Renal pelvis (tissue), 12 donors: Measurements from ENCODE around the gene SPTAN1. TPM values are rescaled to one million over a fixed set of nuclear protein-coding genes. Genes with fewer than 3 reads are reported as not detected.
"Not testable (repeated sequence)": the region's sequence is repeated elsewhere in the genome, so short reads cannot be mapped to it uniquely, and the experiment has no call there.

Source experiments
- DNase-seq: peaks from one replicate; pipeline ENCODE4 v3.0.0-alpha.2; 2013
- long read RNA-seq, 16 experiments: transcript quantifications; one replicate each; lab custom pipeline, GENCODE V29; 2026
- polyA plus RNA-seq, 3 donors: library from polyadenylated mRNA; unstranded; fragments of 120-200 nt; gene quantifications; one replicate each; pipeline ENCODE4 v1.2.1, GENCODE V29; 2013; ENCODE audit not compliant: insufficient read length in 3 of 3

Gene SPTAN1
- polyA plus RNA-seq, result 100 to 1,000 TPM; 362 to 483 (median 423) TPM
- long read RNA-seq, donor 1, full-length matches to known transcripts, result 18 of 44 reads
- long read RNA-seq, donor 1, partial matches to known transcripts, result 26 of 44 reads
- long read RNA-seq, donor 1, other reads (novel, unspliced or antisense), result 0 of 44 reads
- long read RNA-seq, donor 2, partial matches to known transcripts, result 40 of 50 reads
- long read RNA-seq, donor 2, other reads (novel, unspliced or antisense), result 0 of 50 reads
- long read RNA-seq, donor 3, transcript SPTAN1-221 (5 exons, 1,503 nt), result major isoform, 6 of 172 reads
- long read RNA-seq, donor 3, partial matches to known transcripts, result 152 of 172 reads
- long read RNA-seq, donor 3, other reads (novel, unspliced or antisense), result 5 of 172 reads
- long read RNA-seq, donor 4, full-length matches to known transcripts, result 19 of 35 reads
- long read RNA-seq, donor 4, partial matches to known transcripts, result 16 of 35 reads
- long read RNA-seq, donor 4, other reads (novel, unspliced or antisense), result 0 of 35 reads
- long read RNA-seq, donor 5, transcript SPTAN1-211 (6 exons, 1,713 nt), result major isoform, 5 of 33 reads
- long read RNA-seq, donor 5, partial matches to known transcripts, result 22 of 33 reads
- long read RNA-seq, donor 5, other reads (novel, unspliced or antisense), result 0 of 33 reads
- long read RNA-seq, donor 6, full-length matches to known transcripts, result 14 of 54 reads
- long read RNA-seq, donor 6, partial matches to known transcripts, result 40 of 54 reads
- long read RNA-seq, donor 6, other reads (novel, unspliced or antisense), result 0 of 54 reads
- long read RNA-seq, donor 7, full-length matches to known transcripts, result 41 of 113 reads
- long read RNA-seq, donor 7, partial matches to known transcripts, result 72 of 113 reads
- long read RNA-seq, donor 7, other reads (novel, unspliced or antisense), result 0 of 113 reads
- long read RNA-seq, donor 8, full-length matches to known transcripts, result 14 of 31 reads
- long read RNA-seq, donor 8, partial matches to known transcripts, result 17 of 31 reads
- long read RNA-seq, donor 8, other reads (novel, unspliced or antisense), result 0 of 31 reads
- long read RNA-seq, donor 9, transcript SPTAN1-211 (6 exons, 1,713 nt), result major isoform, 5 of 70 reads
- long read RNA-seq, donor 9, partial matches to known transcripts, result 60 of 70 reads
- long read RNA-seq, donor 9, other reads (novel, unspliced or antisense), result 0 of 70 reads
- long read RNA-seq, donor 10, transcript SPTAN1-221 (5 exons, 1,503 nt), result major isoform, 8 of 220 reads
- long read RNA-seq, donor 10, partial matches to known transcripts, result 167 of 220 reads
- long read RNA-seq, donor 10, other reads (novel, unspliced or antisense), result 29 of 220 reads
- long read RNA-seq, donor 11, full-length matches to known transcripts, result 22 of 48 reads
- long read RNA-seq, donor 11, partial matches to known transcripts, result 26 of 48 reads
- long read RNA-seq, donor 11, other reads (novel, unspliced or antisense), result 0 of 48 reads
- long read RNA-seq, donor 12, full-length matches to known transcripts, result 24 of 83 reads
- long read RNA-seq, donor 12, partial matches to known transcripts, result 59 of 83 reads
- long read RNA-seq, donor 12, other reads (novel, unspliced or antisense), result 0 of 83 reads
- long read RNA-seq, donor 13, transcript SPTAN1-211 (6 exons, 1,713 nt), result major isoform, 9 of 36 reads
- long read RNA-seq, donor 13, transcript SPTAN1-221 (5 exons, 1,503 nt), result minor isoform, 6 of 36 reads
- long read RNA-seq, donor 13, transcript SPTAN1-220 (2 exons, 785 nt), result minor isoform, 6 of 36 reads
- long read RNA-seq, donor 13, partial matches to known transcripts, result 11 of 36 reads
- long read RNA-seq, donor 13, other reads (novel, unspliced or antisense), result 0 of 36 reads
- long read RNA-seq, donor 14, result 0 reads
- long read RNA-seq, donor 15, full-length matches to known transcripts, result 34 of 247 reads
- long read RNA-seq, donor 15, partial matches to known transcripts, result 147 of 247 reads
- long read RNA-seq, donor 15, other reads (novel, unspliced or antisense), result 66 of 247 reads
- long read RNA-seq, donor 16, full-length matches to known transcripts, result 22 of 44 reads
- long read RNA-seq, donor 16, partial matches to known transcripts, result 22 of 44 reads
- long read RNA-seq, donor 16, other reads (novel, unspliced or antisense), result 0 of 44 reads

DNA sequence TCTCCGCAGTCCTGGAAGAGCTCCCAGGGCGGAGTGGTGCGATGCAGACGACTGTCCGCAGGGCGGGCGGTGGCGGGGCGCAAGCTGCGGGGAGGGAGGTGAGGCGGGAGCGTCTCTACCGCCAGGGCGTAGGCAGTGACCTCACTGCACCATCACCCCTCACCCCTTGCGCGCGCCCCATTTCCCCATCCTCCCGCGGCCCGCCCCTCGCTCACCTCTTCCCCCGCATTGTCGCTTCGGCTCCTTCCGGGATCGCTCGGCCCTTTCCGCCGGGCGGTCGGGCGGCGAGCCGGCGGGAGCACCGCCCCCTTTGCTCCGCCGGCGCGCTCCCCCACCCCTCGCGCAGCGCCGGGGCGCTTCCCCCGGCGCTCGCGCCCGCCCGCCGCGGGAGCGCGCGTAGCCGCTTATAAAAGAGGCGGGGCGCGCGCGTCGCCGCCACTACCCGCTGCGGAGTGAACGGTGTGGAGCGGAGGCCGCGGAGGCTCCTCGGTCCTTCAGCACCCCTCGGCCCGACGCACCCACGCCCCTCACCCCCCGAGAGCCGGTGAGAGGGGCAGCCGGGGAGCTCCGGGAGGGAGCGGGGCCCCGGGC, at the start of gene SPTAN1:
Gene SPTAN1 (plus strand): TSS at position 435 of the 591 bp plus-strand sequence. CDS start 14,154 bp downstream, outside the sequence.
- peak; percentile 90 for DNase-seq

- DNase-seq, result not testable (repeated sequence)
Observed at GRCh38 chr9:128503415-128503825, 49.0 kb upstream of the SPTAN1 start.

- DNase-seq, result no peak
Observed at GRCh38 chr9:128503870-128504269, 48.5 kb upstream of the SPTAN1 start.

GRCh38 chr9:128504485-128505413, 47.6 kb upstream of the SPTAN1 start, which contains the start of gene GLE1:
GLE1 (plus strand) TSS chr9:128504719; CDS start chr9:128504806, 87 bp downstream.
- DNase-seq, result peak; percentile 91

GRCh38 chr9:128505414-128505765, 47.0 kb upstream of the SPTAN1 start:
- DNase-seq, result no peak

DNA sequence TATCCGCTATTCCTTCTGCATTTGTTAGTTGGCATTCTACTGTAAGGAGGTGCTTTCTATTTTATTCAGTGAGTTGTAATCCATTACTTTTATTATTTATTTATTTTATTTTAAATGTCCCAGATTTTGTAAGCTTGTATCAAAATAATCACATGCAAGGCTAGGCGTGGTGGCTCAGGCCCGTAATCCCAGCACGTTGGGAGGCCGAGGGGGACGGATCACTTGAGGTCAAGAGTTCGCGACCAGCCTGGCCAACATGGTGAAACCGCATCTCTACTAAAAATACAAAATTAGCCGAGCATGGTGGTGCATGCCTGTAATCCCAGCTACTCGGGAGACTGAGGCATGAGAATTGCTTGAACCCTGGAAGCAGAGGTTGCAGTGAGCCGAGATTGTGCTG, 46.5 kb upstream of the SPTAN1 start:
- DNase-seq, result not testable (repeated sequence)

GRCh38 chr9:128512820-128513219, 39.6 kb upstream of the SPTAN1 start:
- DNase-seq, result no peak

GRCh38 chr9:128521956-128522355, 30.4 kb upstream of the SPTAN1 start:
- DNase-seq, result peak; percentile 33

GRCh38 chr9:128523199-128523925, 29.0 kb upstream of the SPTAN1 start:
- DNase-seq, result peak; percentile 56

- DNase-seq, result no peak
Observed at GRCh38 chr9:128526720-128527119, 25.7 kb upstream of the SPTAN1 start.

- no peak for DNase-seq
Observed at GRCh38 chr9:128528445-128529160, 23.8 kb upstream of the SPTAN1 start.

GRCh38 chr9:128529191-128529590, 23.2 kb upstream of the SPTAN1 start:
- DNase-seq, result no peak

DNA sequence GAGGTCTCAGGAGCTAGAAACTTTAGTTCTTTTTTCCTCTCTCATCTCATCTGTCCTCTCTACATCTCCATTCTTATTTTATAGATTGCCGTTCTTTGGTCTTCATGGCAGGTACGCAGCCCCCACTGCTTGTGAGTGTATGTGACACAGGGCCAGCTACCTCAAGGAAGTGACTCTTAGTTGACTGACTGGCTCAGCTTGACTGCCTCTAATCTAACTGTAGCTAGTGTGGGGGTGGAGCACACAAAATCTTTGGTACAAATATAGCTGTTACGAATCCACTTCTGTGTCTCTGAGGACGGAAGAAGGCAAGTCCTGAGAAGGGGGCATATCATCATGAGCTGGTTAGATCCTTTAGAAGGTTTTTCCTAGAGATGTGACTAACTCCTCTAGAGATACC, 19.8 kb upstream of the SPTAN1 start:
- no peak for DNase-seq

GRCh38 chr9:128540634-128541360, 11.6 kb upstream of the SPTAN1 start:
- no peak for DNase-seq

GRCh38 chr9:128546504-128546903, 5.9 kb upstream of the SPTAN1 start:
- no peak for DNase-seq

DNA sequence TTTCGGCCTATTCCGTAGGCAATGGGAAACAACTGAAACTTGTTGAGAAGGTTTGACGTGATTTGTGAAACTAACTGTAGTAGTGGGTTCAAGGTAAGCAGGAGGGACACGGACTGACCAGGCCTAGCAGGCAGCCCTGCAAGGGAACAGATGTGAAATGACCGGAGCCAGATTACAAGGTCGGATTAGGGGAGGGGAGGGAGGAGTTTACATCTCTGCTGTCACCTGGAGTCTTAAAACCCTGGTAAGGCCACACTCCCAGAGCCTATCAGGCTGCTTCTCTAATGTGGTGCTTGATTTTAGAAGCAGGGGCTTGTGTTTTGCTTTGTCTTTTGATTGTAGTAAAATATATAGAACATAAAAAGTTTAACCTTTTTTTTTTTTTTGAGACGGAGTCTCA, 3.5 kb upstream of the SPTAN1 start:
- no peak for DNase-seq
